CD4-positive, alpha-beta T cell (primary cell): Measurements from ENCODE around the gene RPS6KA2. TPM values are rescaled to one million over a fixed set of nuclear protein-coding genes. Genes with fewer than 3 reads are reported as not detected.

ENCODE experiments used
- ATAC-seq: fragments of 200-7000 bp; cut with Tn5 transposase; one replicate; pipeline ENCODE4 v1.10.0; 2022; ENCODE audit warnings: mild to moderate bottlenecking; ENCODE audit not compliant: poor library complexity
- CTCF ChIA-PET: fragments of 350-600 bp; sonication (Branson Sonifier 250); formaldehyde crosslinking; loops from one replicate; lab custom pipeline; 2021; ENCODE audit warnings: antibody characterized with exemption, inconsistent platforms; lab: Charles Lee
- POLR2A ChIA-PET: fragments of 350-600 bp; sonication (Branson Sonifier 250); formaldehyde crosslinking; loops from one replicate; lab custom pipeline; 2021; ENCODE audit warnings: antibody characterized with exemption, inconsistent platforms; lab: Charles Lee
- DNase-seq, 14 experiments: peaks; one replicate each; pipeline ENCODE4 v3.0.0-alpha.2; 2013 to 2020; ENCODE audit warnings: mixed read lengths in 2 of 14
- H3K27ac ChIP-seq, 2 donors: one replicate each; pipeline versions ENCODE4 v1.5.1 to v1.7.0; 2013; ENCODE audit warnings: low read length in 2 of 2, low read depth in 1 of 2, mild to moderate bottlenecking in 1 of 2
- H3K27me3 ChIP-seq, 2 experiments: 1 replicate in 1 of 2; 2 replicates in 1 of 2; pipeline versions ENCODE4 v1.6.1 to v1.7.0; 2013; ENCODE audit warnings: low read length in 2 of 2, control low read depth in 1 of 2, mild to moderate bottlenecking in 1 of 2, moderate library complexity in 1 of 2; ENCODE audit not compliant: insufficient read depth in 2 of 2, control insufficient read depth in 1 of 2
- H3K36me3 ChIP-seq: one replicate; pipeline ENCODE4 v1.6.1; 2013; ENCODE audit warnings: low read length, control low read depth; ENCODE audit not compliant: insufficient read depth
- H3K4me1 ChIP-seq: one replicate; pipeline ENCODE4 v1.6.1; 2013; ENCODE audit warnings: low read length, control low read depth; ENCODE audit not compliant: insufficient read depth
- H3K4me3 ChIP-seq: one replicate; pipeline ENCODE4 v1.5.1; 2013; ENCODE audit warnings: mild to moderate bottlenecking, low read length, moderate library complexity
- H3K9me3 ChIP-seq, 2 experiments: 1 replicate in 1 of 2; 2 replicates in 1 of 2; pipeline versions ENCODE4 v1.6.1 to v1.7.0; 2013; ENCODE audit warnings: low read length in 2 of 2, mild to moderate bottlenecking in 2 of 2, control low read depth in 1 of 2, moderate library complexity in 1 of 2; ENCODE audit not compliant: control insufficient read depth in 1 of 2, insufficient read depth in 1 of 2
- H3K27ac Mint-ChIP-seq: one replicate; pipeline ENCODE4 v1.8.0; 2020; ENCODE audit warnings: mixed read lengths
- H3K27me3 Mint-ChIP-seq: one replicate; pipeline ENCODE4 v1.8.0; 2021; ENCODE audit warnings: mixed read lengths
- H3K36me3 Mint-ChIP-seq: one replicate; pipeline ENCODE4 v1.8.0; 2021; ENCODE audit warnings: low read depth, mixed read lengths
- H3K4me1 Mint-ChIP-seq: one replicate; pipeline ENCODE4 v1.8.0; 2021; ENCODE audit warnings: low read depth, mixed read lengths
- H3K4me3 Mint-ChIP-seq: one replicate; pipeline ENCODE4 v1.8.0; 2020; ENCODE audit warnings: mild to moderate bottlenecking, mixed read lengths
- H3K9me3 Mint-ChIP-seq: one replicate; pipeline ENCODE4 v1.8.0; 2020; ENCODE audit warnings: mixed read lengths
- CTCF ChIP-seq: fragments of 200-600 bp; IDR thresholded peaks from one replicate; pipeline ENCODE4 v1.8.0; 2022; ENCODE audit warnings: antibody characterized with exemption, mild to moderate bottlenecking
- intact Hi-C, 2 experiments: fragments of 100-400 bp; cut with DNase I in 1 of 2; cut with micrococcal nuclease in 1 of 2; formaldehyde crosslinking; loops; one replicate each; pipeline versions ENCODE4 v1.15.1 to v1.9.0; 2023 to 2025; cut with DNase I, micrococcal nuclease
- total RNA-seq, 174 experiments: library from RNA in 2 of 174; stranded (reverse) in 2 of 174; gene quantifications; one replicate each; pipeline ENCODE4 v1.2.3 and lab custom pipeline; 2021 to 2026

Gene RPS6KA2
- total RNA-seq, 2 experiments from 2014 or later: 5.6 to 6.2 TPM

- H3K9me3 ChIP-seq: no peaks in the 10 kb centered on the region
Measured at GRCh38 chr6:166614171-166614583, 12.9 kb downstream of the RPS6KA2 start.

GRCh38 chr6:166613027-166613426 is 14.0 kb downstream of the RPS6KA2 start:
- H3K27me3 Mint-ChIP-seq: no peaks in the 10 kb centered on the region
- POLR2A ChIA-PET: no interaction called here
- DNase-seq (no peak), ATAC-seq (no peak)
- Histone ChIP-seq H3K27ac (no peak overlapping the region), H3K36me3 (no peaks in the 10 kb centered on the region), H3K27me3 (no peaks in the 10 kb centered on the region), H3K4me3 (no peak overlapping the region), H3K9me3 (no peaks in the 10 kb centered on the region), H3K4me1 (no peaks in the 10 kb centered on the region)
- H3K36me3 Mint-ChIP-seq: no peaks in the 10 kb centered on the region
- no peaks in the 10 kb centered on the region for H3K4me1 Mint-ChIP-seq
- H3K9me3 Mint-ChIP-seq: no peaks in the 10 kb centered on the region
- CTCF ChIA-PET: no interaction called here
- intact Hi-C loops: no loop called here
- H3K4me3 Mint-ChIP-seq: no peak overlapping the region
- no peak overlapping the region for H3K27ac Mint-ChIP-seq
- TF ChIP-seq CTCF: no peak

More at GRCh38 chr6:166614171-166614583, 12.9 kb downstream of the RPS6KA2 start:
- Mint-ChIP-seq H3K4me3 (no peak overlapping the region), H3K36me3 (no peaks in the 10 kb centered on the region), H3K4me1 (no peaks in the 10 kb centered on the region), H3K9me3 (no peaks in the 10 kb centered on the region), H3K27me3 (no peaks in the 10 kb centered on the region), H3K27ac (no peak overlapping the region)
- intact Hi-C loops: no loop called here
- H3K4me1 ChIP-seq: no peaks in the 10 kb centered on the region
- H3K36me3 ChIP-seq: no peaks in the 10 kb centered on the region
- no peak for TF ChIP-seq CTCF
- CTCF ChIA-PET: no interaction called here
- no peaks in the 10 kb centered on the region for H3K27me3 ChIP-seq
- POLR2A ChIA-PET: no interaction called here
- H3K4me3 ChIP-seq: no peak overlapping the region
- ATAC-seq (no peak), DNase-seq (no peak)
- H3K27ac ChIP-seq: no peak overlapping the region

GRCh38 chr6:166612471-166612881 is 14.6 kb downstream of the RPS6KA2 start:
- Mint-ChIP-seq H3K27me3 (no peaks in the 10 kb centered on the region), H3K4me1 (no peaks in the 10 kb centered on the region), H3K4me3 (no peak overlapping the region), H3K36me3 (no peaks in the 10 kb centered on the region), H3K9me3 (no peaks in the 10 kb centered on the region), H3K27ac (no peak overlapping the region)
- DNase-seq (no peak), ATAC-seq (no peak)
- intact Hi-C loops: no loop called here
- Histone ChIP-seq H3K9me3 (no peaks in the 10 kb centered on the region), H3K27me3 (no peaks in the 10 kb centered on the region), H3K27ac (no peak overlapping the region), H3K36me3 (no peaks in the 10 kb centered on the region), H3K4me3 (no peak overlapping the region), H3K4me1 (no peaks in the 10 kb centered on the region)
- TF ChIP-seq CTCF: no peak
- ChIA-PET CTCF (no interaction called here), POLR2A (no interaction called here)
